Activated naive CD4-positive, alpha-beta T cell treated with Interleukin-2 at 50 U/mL for 16 hours (primary cell): ENCODE data around the gene ZBED1.
"Not testable (repeated sequence)": the region's sequence is repeated elsewhere in the genome, so short reads cannot be mapped to it uniquely, and the experiment has no call there.

Experiments
- DNase-seq: peaks from one replicate; pipeline ENCODE4 v3.0.0-alpha.2; 2020

ZBED1 gene

GRCh38 chrX:2500803-2501558 lies at the start of gene ZBED1, which contains the start of gene DHRSX:
Gene ZBED1 (minus strand): TSS chrX:2500976. CDS start chrX:2490719, 10,257 bp downstream.
Gene DHRSX (minus strand): TSS chrX:2500976. CDS start chrX:2500925, 51 bp downstream.
- peak; percentile 54 for DNase-seq

GRCh38 chrX:2549876-2550275 lies 49.1 kb upstream of the ZBED1 start:
- no peak for DNase-seq

- no peak for DNase-seq
Measured at GRCh38 chrX:2548711-2549423, 48.1 kb upstream of the ZBED1 start.

- DNase-seq, result no peak
Measured at GRCh38 chrX:2547736-2548135, 47.0 kb upstream of the ZBED1 start.

GRCh38 chrX:2546496-2546895 lies 45.7 kb upstream of the ZBED1 start:
- DNase-seq, result no peak

GRCh38 chrX:2545144-2545543 lies 44.4 kb upstream of the ZBED1 start:
- no peak for DNase-seq

GRCh38 chrX:2542826-2543521 lies 42.2 kb upstream of the ZBED1 start:
- DNase-seq, result no peak

GRCh38 chrX:2541603-2542002 lies 40.8 kb upstream of the ZBED1 start:
- DNase-seq, result no peak

- DNase-seq, result no peak
Measured at GRCh38 chrX:2540426-2540947, 39.7 kb upstream of the ZBED1 start.

GRCh38 chrX:2539586-2539985 lies 38.8 kb upstream of the ZBED1 start:
- no peak for DNase-seq

GRCh38 chrX:2538031-2538757 lies 37.4 kb upstream of the ZBED1 start:
- no peak for DNase-seq

- DNase-seq, result no peak
Measured at GRCh38 chrX:2536974-2537373, 36.2 kb upstream of the ZBED1 start.

- DNase-seq, result no peak
Measured at GRCh38 chrX:2536141-2536540, 35.4 kb upstream of the ZBED1 start.

GRCh38 chrX:2534261-2535021 lies 33.7 kb upstream of the ZBED1 start:
- not testable (repeated sequence) for DNase-seq

- DNase-seq, result no peak
Measured at GRCh38 chrX:2533424-2533823, 32.6 kb upstream of the ZBED1 start.

GRCh38 chrX:2526390-2526789 lies 25.6 kb upstream of the ZBED1 start:
- DNase-seq, result no peak

- no peak for DNase-seq
Measured at GRCh38 chrX:2523911-2524310, 23.1 kb upstream of the ZBED1 start.

- DNase-seq, result no peak
Measured at GRCh38 chrX:2521927-2522386, 21.2 kb upstream of the ZBED1 start.

- DNase-seq, result no peak
Measured at GRCh38 chrX:2521092-2521926, 20.5 kb upstream of the ZBED1 start.

- no peak for DNase-seq
Measured at GRCh38 chrX:2520539-2520938, 19.8 kb upstream of the ZBED1 start.

GRCh38 chrX:2519638-2520037 lies 18.9 kb upstream of the ZBED1 start:
- DNase-seq, result not testable (repeated sequence)
